NB4 (cell line): ENCODE results near the gene HIRA.

Experiments used
- DNase-seq: peaks from one replicate; pipeline ENCODE4 v3.0.0; 2010; ENCODE audit warnings: low read depth
- H3K4me3 ChIP-seq: one replicate; pipeline ENCODE4 v1.5.1; 2011; ENCODE audit warnings: mild to moderate bottlenecking, low read depth, low read length, moderate library complexity
- CTCF ChIP-seq: IDR thresholded peaks from one replicate; pipeline ENCODE4 v1.5.1; 2012; ENCODE audit warnings: low read depth, low read length
- MAX ChIP-seq: IDR thresholded peaks from 2 replicates; pipeline ENCODE4 v1.6.1; 2011; ENCODE audit warnings: low read depth, low read length
- MYC ChIP-seq: IDR thresholded peaks from 2 replicates; pipeline ENCODE4 v1.6.1; 2011; ENCODE audit warnings: low read depth, low read length
- POLR2A ChIP-seq: IDR thresholded peaks from 2 replicates; pipeline ENCODE4 v1.6.1; 2011; ENCODE audit warnings: mild to moderate bottlenecking; ENCODE audit not compliant: insufficient read length; ENCODE audit errors: extremely low read depth

The HIRA gene, protein sequence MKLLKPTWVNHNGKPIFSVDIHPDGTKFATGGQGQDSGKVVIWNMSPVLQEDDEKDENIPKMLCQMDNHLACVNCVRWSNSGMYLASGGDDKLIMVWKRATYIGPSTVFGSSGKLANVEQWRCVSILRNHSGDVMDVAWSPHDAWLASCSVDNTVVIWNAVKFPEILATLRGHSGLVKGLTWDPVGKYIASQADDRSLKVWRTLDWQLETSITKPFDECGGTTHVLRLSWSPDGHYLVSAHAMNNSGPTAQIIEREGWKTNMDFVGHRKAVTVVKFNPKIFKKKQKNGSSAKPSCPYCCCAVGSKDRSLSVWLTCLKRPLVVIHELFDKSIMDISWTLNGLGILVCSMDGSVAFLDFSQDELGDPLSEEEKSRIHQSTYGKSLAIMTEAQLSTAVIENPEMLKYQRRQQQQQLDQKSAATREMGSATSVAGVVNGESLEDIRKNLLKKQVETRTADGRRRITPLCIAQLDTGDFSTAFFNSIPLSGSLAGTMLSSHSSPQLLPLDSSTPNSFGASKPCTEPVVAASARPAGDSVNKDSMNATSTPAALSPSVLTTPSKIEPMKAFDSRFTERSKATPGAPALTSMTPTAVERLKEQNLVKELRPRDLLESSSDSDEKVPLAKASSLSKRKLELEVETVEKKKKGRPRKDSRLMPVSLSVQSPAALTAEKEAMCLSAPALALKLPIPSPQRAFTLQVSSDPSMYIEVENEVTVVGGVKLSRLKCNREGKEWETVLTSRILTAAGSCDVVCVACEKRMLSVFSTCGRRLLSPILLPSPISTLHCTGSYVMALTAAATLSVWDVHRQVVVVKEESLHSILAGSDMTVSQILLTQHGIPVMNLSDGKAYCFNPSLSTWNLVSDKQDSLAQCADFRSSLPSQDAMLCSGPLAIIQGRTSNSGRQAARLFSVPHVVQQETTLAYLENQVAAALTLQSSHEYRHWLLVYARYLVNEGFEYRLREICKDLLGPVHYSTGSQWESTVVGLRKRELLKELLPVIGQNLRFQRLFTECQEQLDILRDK

GRCh38 chr22:19431649-19432132, at the start of gene HIRA:
TSS of gene HIRA (minus strand) at chr22:19431733. CDS start at chr22:19431476, 257 bp downstream.
- H3K4me3 ChIP-seq = peak within 1 kb of the TSS; percentile 91
- TF ChIP-seq POLR2A = no peak
- TF ChIP-seq MYC = peak; percentile 60; the same call in 1 of the 2 replicates
- peak; percentile 88 for DNase-seq

GRCh38 chr22:19480789-19481188, 49.3 kb upstream of the HIRA start:
- DNase-seq = peak; percentile 22
- H3K4me3 ChIP-seq = peak overlapping the region; percentile 95
- peak; percentile 24; the same call in 1 of the 2 replicates for TF ChIP-seq MAX
- TF ChIP-seq POLR2A = no peak

- peak overlapping the region; percentile 95 for H3K4me3 ChIP-seq
- TF ChIP-seq CTCF (no peak), MYC (no peak), MAX (no peak), POLR2A (no peak)
- DNase-seq = no peak
Observed at GRCh38 chr22:19480173-19480568, 48.6 kb upstream of the HIRA start.

GRCh38 chr22:19479355-19480172, 48.0 kb upstream of the HIRA start, which contains the start of gene CDC45:
TSS of gene CDC45 (plus strand) at chr22:19479920. CDS start at chr22:19479969, 49 bp downstream.
- TF ChIP-seq POLR2A (peak; percentile 45), CTCF (no peak), MAX (peak; percentile 50), MYC (peak; percentile 22; the same call in 1 of the 2 replicates)
- peak within 1 kb of the TSS; percentile 95 for H3K4me3 ChIP-seq
- DNase-seq = peak; percentile 99

GRCh38 chr22:19478901-19479354, 47.4 kb upstream of the HIRA start, which contains the start of gene UFD1:
TSS of gene UFD1 (minus strand) at chr22:19479193. CDS start at chr22:19479085, 108 bp downstream.
- H3K4me3 ChIP-seq = peak within 1 kb of the TSS; percentile 95
- TF ChIP-seq MAX = no peak
- TF ChIP-seq CTCF = no peak
- no peak for TF ChIP-seq MYC
- peak; percentile 33 for TF ChIP-seq POLR2A
- DNase-seq = peak; percentile 84
